Common myeloid progenitor, CD34-positive (primary cell): ENCODE results near the gene CMTR1.
"Not testable (repeated sequence)": the region's sequence is repeated elsewhere in the genome, so short reads cannot be mapped to it uniquely, and the experiment has no call there.

ENCODE experiments used
- CTCF ChIA-PET: fragments of 350-600 bp; sonication (Branson Sonifier 250); formaldehyde crosslinking; loops from one replicate; lab custom pipeline; 2021; ENCODE audit warnings: antibody characterized with exemption; lab: Charles Lee
- POLR2A ChIA-PET: fragments of 350-600 bp; sonication (Branson Sonifier 250); formaldehyde crosslinking; loops from one replicate; lab custom pipeline; 2021; ENCODE audit warnings: antibody characterized with exemption; lab: Charles Lee
- DNase-seq, 3 donors: peaks; one replicate each; pipeline versions ENCODE4 v3.0.0 to v3.0.0-alpha.2; 2013
- H3K27ac ChIP-seq, 2 experiments: 1 replicate in 1 of 2; 2 replicates in 1 of 2; pipeline ENCODE4 v1.7.0; 2013; ENCODE audit warnings: inconsistent platforms in 2 of 2, low read length in 2 of 2, mild to moderate bottlenecking in 2 of 2, low read depth in 1 of 2, moderate library complexity in 1 of 2; ENCODE audit not compliant: severe bottlenecking in 2 of 2, insufficient read depth in 1 of 2, poor library complexity in 1 of 2
- H3K27me3 ChIP-seq, 5 experiments: replicated peaks in 2 of 5; 1 replicate in 3 of 5; 2 replicates in 2 of 5; pipeline versions ENCODE4 v1.6.1 to v1.7.0; 2013; ENCODE audit warnings: low read length in 4 of 5, mild to moderate bottlenecking in 2 of 5, moderate library complexity in 2 of 5, inconsistent platforms in 1 of 5; ENCODE audit not compliant: insufficient read depth in 5 of 5, control insufficient read depth in 4 of 5
- H3K36me3 ChIP-seq, 4 experiments: 1 replicate in 2 of 4; 2 replicates in 2 of 4; pipeline versions ENCODE4 v1.6.1 to v1.7.0; 2013; ENCODE audit warnings: low read length in 3 of 4, control low read depth in 1 of 4, mild to moderate bottlenecking in 1 of 4; ENCODE audit not compliant: control insufficient read depth in 4 of 4, insufficient read depth in 4 of 4
- H3K4me1 ChIP-seq, 4 experiments: 1 replicate in 3 of 4; 2 replicates in 1 of 4; pipeline versions ENCODE4 v1.6.1 to v1.7.1; 2013; ENCODE audit warnings: low read length in 3 of 4, mild to moderate bottlenecking in 3 of 4, control low read depth in 1 of 4, inconsistent platforms in 1 of 4, moderate library complexity in 1 of 4; ENCODE audit not compliant: control insufficient read depth in 4 of 4, insufficient read depth in 4 of 4; ENCODE audit errors: control extremely low read depth in 1 of 4
- H3K4me3 ChIP-seq, 7 experiments: 1 replicate in 4 of 7; 2 replicates in 3 of 7; pipeline versions ENCODE4 v1.5.1 to v1.7.0; 2013; ENCODE audit warnings: mild to moderate bottlenecking in 7 of 7, low read length in 6 of 7, moderate library complexity in 6 of 7, inconsistent platforms in 2 of 7, low read depth in 2 of 7, control low read depth in 1 of 7; ENCODE audit not compliant: insufficient read depth in 4 of 7, control insufficient read depth in 1 of 7; ENCODE audit errors: extremely low read depth in 1 of 7
- H3K9me3 ChIP-seq, 5 experiments: 1 replicate in 4 of 5; 2 replicates in 1 of 5; pipeline versions ENCODE4 v1.6.1 to v1.7.1; 2013; ENCODE audit warnings: low read length in 4 of 5, mild to moderate bottlenecking in 2 of 5, inconsistent platforms in 1 of 5, low read depth in 1 of 5, moderate library complexity in 1 of 5; ENCODE audit not compliant: control insufficient read depth in 4 of 5, insufficient read depth in 2 of 5; ENCODE audit errors: control extremely low read depth in 1 of 5
- WGBS: methylation state at CpG from one replicate; pipeline ENCODE4 v1.1.5; 2013; ENCODE audit not compliant: insufficient coverage; 5-methylcytosine and 5-hydroxymethylcytosine counted together

The CMTR1 gene

DNA sequence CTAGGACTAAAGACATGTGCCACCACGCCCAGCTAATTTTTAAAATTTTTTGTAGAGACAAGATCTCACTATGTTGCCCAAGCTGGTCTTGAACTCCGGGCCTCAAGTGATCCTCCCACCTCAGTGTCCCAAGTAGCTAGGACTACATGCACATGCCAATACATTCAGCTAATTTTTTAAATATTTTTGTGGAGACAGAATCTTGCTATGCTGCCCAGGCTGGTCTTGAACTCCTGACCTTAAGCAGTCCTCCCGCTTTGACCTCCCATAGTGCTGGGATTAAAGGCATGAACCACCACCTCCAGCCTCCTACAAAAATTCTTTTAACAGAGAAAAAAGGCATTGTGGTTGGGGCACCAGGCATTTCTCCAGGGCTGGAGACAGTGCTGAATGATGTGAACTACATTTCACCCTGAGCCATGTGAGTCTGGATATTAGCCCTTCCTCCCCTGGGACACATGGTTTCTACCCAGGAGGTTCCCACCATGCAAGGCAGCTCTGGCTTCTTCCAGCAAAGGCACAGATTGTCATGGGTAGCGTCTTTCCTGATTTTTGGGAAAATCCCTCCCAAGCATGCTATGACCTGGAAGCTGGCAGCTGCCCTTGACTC is 36.3 kb upstream of the CMTR1 start:
- Histone ChIP-seq H3K4me1 (no peaks in the 10 kb centered on the region), H3K27me3 (no peaks in the 10 kb centered on the region), H3K9me3 (no peaks in the 10 kb centered on the region), H3K36me3 (peaks cover 0 to 28% (median 12%) of the 10 kb centered on the region in 4 experiments), H3K4me3 (no peak overlapping the region), H3K27ac (no peak overlapping the region)
- CTCF ChIA-PET: interaction anchor here (1.0 to 4.0 kb wide), 4 partner anchors 14 to 31 kb away, joined by 3 to 16 read pairs (median 3); no protein-coding TSS in a partner anchor
- 100% methylated on average over 2 of the region's 4 CpGs for WGBS
- DNase-seq: no peak
- POLR2A ChIA-PET: no interaction called here

DNA sequence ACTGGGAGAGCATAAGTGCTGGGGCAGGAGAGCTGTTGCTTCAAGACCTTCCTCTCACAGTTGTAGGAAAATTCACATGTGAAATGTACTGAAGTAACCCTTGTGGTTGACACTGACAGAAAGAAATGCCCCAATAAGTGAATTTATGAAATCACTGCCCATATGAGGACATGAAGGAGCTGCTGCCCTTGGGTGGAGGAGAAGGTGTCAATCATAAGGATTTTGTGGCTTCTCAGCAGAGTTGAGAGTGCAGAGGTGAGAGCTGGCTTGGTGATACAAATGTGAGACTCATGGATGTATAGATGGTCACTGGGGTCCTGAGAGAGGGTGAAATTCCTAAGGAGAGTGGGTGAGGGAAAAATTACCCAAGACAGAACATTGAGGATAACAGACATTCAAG is 33.9 kb upstream of the CMTR1 start:
- H3K4me3 ChIP-seq: no peak overlapping the region
- no peaks in the 10 kb centered on the region for H3K9me3 ChIP-seq
- DNase-seq: no peak
- no peaks in the 10 kb centered on the region for H3K27me3 ChIP-seq
- CTCF ChIA-PET: no interaction called here
- no peak overlapping the region for H3K27ac ChIP-seq
- no peaks in the 10 kb centered on the region for H3K4me1 ChIP-seq
- H3K36me3 ChIP-seq: peaks cover 0 to 3% (median 2%) of the 10 kb centered on the region in 4 experiments
- POLR2A ChIA-PET: no interaction called here

GRCh38 chr6:37399795-37400490 is 33.1 kb upstream of the CMTR1 start:
- no peaks in the 10 kb centered on the region for H3K4me1 ChIP-seq
- H3K36me3 ChIP-seq: peaks cover 0 to 2% (median under 1%) of the 10 kb centered on the region in 4 experiments
- no peaks in the 10 kb centered on the region for H3K27me3 ChIP-seq
- ChIA-PET POLR2A (no interaction called here), CTCF (interaction anchor here (1.9 kb wide), 1 partner anchor 27 kb away, joined by 4 read pairs; no protein-coding TSS in a partner anchor)
- no peaks in the 10 kb centered on the region for H3K9me3 ChIP-seq
- DNase-seq: no peak
- H3K4me3 ChIP-seq: no peak overlapping the region
- no peak overlapping the region for H3K27ac ChIP-seq
- WGBS: 46% methylated on average over 4 of the region's 4 CpGs

GRCh38 chr6:37401658-37402057 is 31.4 kb upstream of the CMTR1 start:
- H3K27ac ChIP-seq, H3K9me3 ChIP-seq, H3K4me3 ChIP-seq, POLR2A ChIA-PET, H3K27me3 ChIP-seq, H3K36me3 ChIP-seq, H3K4me1 ChIP-seq: not testable (repeated sequence)
- CTCF ChIA-PET: interaction anchor here (1.9 kb wide), 1 partner anchor 26 kb away, joined by 4 read pairs; no protein-coding TSS in a partner anchor
- peak in 1 of 3 donors; percentile 17 for DNase-seq

GRCh38 chr6:37406726-37407341 is 26.2 kb upstream of the CMTR1 start:
- Histone ChIP-seq H3K9me3 (no peaks in the 10 kb centered on the region), H3K27me3 (peaks cover 0 to 2% (median 0%) of the 10 kb centered on the region in 5 experiments), H3K27ac (no peak overlapping the region), H3K36me3 (no peaks in the 10 kb centered on the region), H3K4me3 (no peak overlapping the region), H3K4me1 (no peaks in the 10 kb centered on the region)
- DNase-seq: no peak
- 95% methylated on average over 2 of the region's 3 CpGs for WGBS
- CTCF ChIA-PET: no interaction called here
- POLR2A ChIA-PET: no interaction called here

- DNase-seq: no peak
- Histone ChIP-seq H3K27ac (no peak overlapping the region), H3K4me3 (no peak overlapping the region), H3K4me1 (no peaks in the 10 kb centered on the region), H3K36me3 (no peaks in the 10 kb centered on the region), H3K9me3 (no peaks in the 10 kb centered on the region), H3K27me3 (peaks cover 0 to 2% (median 0%) of the 10 kb centered on the region in 5 experiments)
- POLR2A ChIA-PET: no interaction called here
- CTCF ChIA-PET: no interaction called here
- WGBS: no CpG with 5 or more reads among the region's 5 CpGs
Measured at GRCh38 chr6:37407948-37408347, 25.1 kb upstream of the CMTR1 start.

DNA sequence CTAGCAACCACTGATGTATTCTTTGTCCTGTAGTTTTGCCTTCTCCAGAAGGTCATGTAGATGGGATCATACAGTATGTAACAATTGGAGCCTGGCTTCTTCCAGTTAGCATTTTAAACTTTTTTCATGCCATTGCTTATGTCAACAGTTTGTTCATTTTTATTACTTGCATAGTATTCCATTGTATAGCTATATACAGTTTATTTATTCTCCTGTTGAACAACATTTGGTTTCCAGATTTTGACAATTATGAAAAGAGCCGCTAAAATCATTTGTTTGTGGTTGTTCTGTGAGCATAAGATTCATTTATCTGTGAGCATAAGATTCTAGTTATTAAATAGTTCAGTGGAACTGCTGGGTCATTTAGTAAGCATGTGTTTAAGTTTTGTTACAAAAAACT is 23.5 kb upstream of the CMTR1 start:
- no peak overlapping the region for H3K27ac ChIP-seq
- no peaks in the 10 kb centered on the region for H3K36me3 ChIP-seq
- H3K9me3 ChIP-seq: no peaks in the 10 kb centered on the region
- H3K4me1 ChIP-seq: no peaks in the 10 kb centered on the region
- ChIA-PET CTCF (interaction anchor here (1.3 kb wide), 1 partner anchor 10 kb away, joined by 3 read pairs; no protein-coding TSS in a partner anchor), POLR2A (no interaction called here)
- H3K4me3 ChIP-seq: no peak overlapping the region
- H3K27me3 ChIP-seq: peaks cover 0 to 2% (median 0%) of the 10 kb centered on the region in 5 experiments
- no CpG with 5 or more reads among the region's 1 CpG for WGBS
- DNase-seq: no peak
